Measurements from ENCODE around the gene ADGRF1.

GRCh38 chr6:46973029-46973428 is 69.1 kb downstream of the ADGRF1 start:
- TF ChIP-seq POLR2A (IDR thresholded peaks at IDR 0.05) (no peak), CTCF (IDR thresholded peaks at IDR 0.05) (no peak)

Data from lower leg skin (tissue), 3 donors.